ENCODE measurements around the gene WFDC2. TPM values are rescaled to one million over a fixed set of nuclear protein-coding genes. Genes with fewer than 3 reads are reported as not detected.

Gene WFDC2
- total RNA-seq, 4 donors from 2014 or later = 11.0 to 325 (median 38.8) TPM

- H3K27me3 ChIP-seq = peaks cover 5% of the 10 kb centered on the region
- H3K36me3 ChIP-seq = no peaks in the 10 kb centered on the region
- H3K4me3 ChIP-seq = no peak overlapping the region
- in situ Hi-C loops (cut with MboI; ENCODE audit: low pct_ligation_motif_present in 1 of 4, low pct_unique_long_range_greater_than_20kb in 1 of 4, low sequenced_read_pairs in 3 of 4) = no loop called here
- DNase-seq = peak; percentile 81
- peak overlapping the region in 3 of 4 donors; percentile 45 to 62 (median 50) for H3K27ac ChIP-seq
- no peaks in the 10 kb centered on the region for H3K9me3 ChIP-seq
- WGBS, 2 donors (ENCODE audit: low coverage in 1 of 2) = 41% methylated on average over 6 of the region's 6 CpGs; no CpG with 5 or more reads in 1 of the 2 donors
- intact Hi-C loops (cut with DNase I; ENCODE audit: low total_unique reads) = no loop called here
- TF ChIP-seq, protein P1, sequence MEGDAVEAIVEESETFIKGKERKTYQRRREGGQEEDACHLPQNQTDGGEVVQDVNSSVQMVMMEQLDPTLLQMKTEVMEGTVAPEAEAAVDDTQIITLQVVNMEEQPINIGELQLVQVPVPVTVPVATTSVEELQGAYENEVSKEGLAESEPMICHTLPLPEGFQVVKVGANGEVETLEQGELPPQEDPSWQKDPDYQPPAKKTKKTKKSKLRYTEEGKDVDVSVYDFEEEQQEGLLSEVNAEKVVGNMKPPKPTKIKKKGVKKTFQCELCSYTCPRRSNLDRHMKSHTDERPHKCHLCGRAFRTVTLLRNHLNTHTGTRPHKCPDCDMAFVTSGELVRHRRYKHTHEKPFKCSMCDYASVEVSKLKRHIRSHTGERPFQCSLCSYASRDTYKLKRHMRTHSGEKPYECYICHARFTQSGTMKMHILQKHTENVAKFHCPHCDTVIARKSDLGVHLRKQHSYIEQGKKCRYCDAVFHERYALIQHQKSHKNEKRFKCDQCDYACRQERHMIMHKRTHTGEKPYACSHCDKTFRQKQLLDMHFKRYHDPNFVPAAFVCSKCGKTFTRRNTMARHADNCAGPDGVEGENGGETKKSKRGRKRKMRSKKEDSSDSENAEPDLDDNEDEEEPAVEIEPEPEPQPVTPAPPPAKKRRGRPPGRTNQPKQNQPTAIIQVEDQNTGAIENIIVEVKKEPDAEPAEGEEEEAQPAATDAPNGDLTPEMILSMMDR (IDR thresholded peaks at IDR 0.05) = no peak
- TF ChIP-seq EP300 (IDR thresholded peaks at IDR 0.05; ENCODE audit: low read depth) (peak; percentile 73), POLR2AphosphoS5 (IDR thresholded peaks at IDR 0.05) (peak in 2 of 3 donors; percentile 47 to 71), POLR2A (IDR thresholded peaks at IDR 0.05) (peak; percentile 60)
- peaks cover 0 to 31% (median 8%) of the 10 kb centered on the region in 4 donors for H3K4me1 ChIP-seq
Measured at GRCh38 chr20:45500022-45500421, 30.5 kb downstream of the WFDC2 start.

GRCh38 chr20:45501600-45501999 lies 32.0 kb downstream of the WFDC2 start:
- WGBS, 2 donors (ENCODE audit: low coverage in 1 of 2) = 50% methylated on average over 1 of the region's 1 CpG
- Histone ChIP-seq H3K36me3 (no peaks in the 10 kb centered on the region), H3K4me1 (peaks cover 0 to 21% (median 6%) of the 10 kb centered on the region in 4 donors), H3K27ac (peak overlapping the region in 3 of 4 donors; percentile 5 to 25 (median 24)), H3K27me3 (peaks cover 5% of the 10 kb centered on the region), H3K9me3 (no peaks in the 10 kb centered on the region), H3K4me3 (no peak overlapping the region)
- intact Hi-C loops (cut with DNase I; ENCODE audit: low total_unique reads) = no loop called here
- no peak for DNase-seq
- TF ChIP-seq POLR2AphosphoS5 (IDR thresholded peaks at IDR 0.05) (no peak), POLR2A (IDR thresholded peaks at IDR 0.05) (no peak), EP300 (IDR thresholded peaks at IDR 0.05; ENCODE audit: low read depth) (no peak)
- TF ChIP-seq, protein P1 (IDR thresholded peaks at IDR 0.05) = no peak
- in situ Hi-C loops (cut with MboI; ENCODE audit: low pct_ligation_motif_present in 1 of 4, low pct_unique_long_range_greater_than_20kb in 1 of 4, low sequenced_read_pairs in 3 of 4) = no loop called here

DNA sequence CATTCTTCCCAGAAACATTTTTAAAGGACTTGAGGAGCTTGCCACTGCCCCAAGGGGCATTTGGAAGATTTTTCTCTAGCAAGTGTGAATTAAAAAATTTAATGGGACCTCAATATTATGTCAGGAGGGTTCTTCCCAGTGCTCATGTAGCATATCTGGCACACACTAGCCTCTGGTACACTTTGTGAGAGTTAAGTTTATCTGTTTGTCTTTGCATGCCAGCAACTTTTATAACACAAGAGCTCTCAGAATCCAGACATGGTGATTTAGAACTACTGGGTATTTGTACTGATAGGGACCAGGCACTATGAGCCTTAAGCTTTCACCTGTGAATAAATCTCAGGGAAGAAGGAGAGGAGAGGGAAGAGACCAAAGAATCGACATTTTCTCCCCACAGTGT lies 33.0 kb downstream of the WFDC2 start:
- Histone ChIP-seq H3K36me3 (no peaks in the 10 kb centered on the region), H3K27ac (no peak overlapping the region), H3K4me3 (no peak overlapping the region), H3K9me3 (no peaks in the 10 kb centered on the region), H3K4me1 (peaks cover 0 to 17% (median 6%) of the 10 kb centered on the region in 4 donors), H3K27me3 (peaks cover 5% of the 10 kb centered on the region)
- intact Hi-C loops (cut with DNase I; ENCODE audit: low total_unique reads) = no loop called here
- in situ Hi-C loops (cut with MboI; ENCODE audit: low pct_ligation_motif_present in 1 of 4, low pct_unique_long_range_greater_than_20kb in 1 of 4, low sequenced_read_pairs in 3 of 4) = no loop called here
- no peak for DNase-seq
- WGBS, 2 donors (ENCODE audit: low coverage in 1 of 2) = 0 to 17% methylated on average over 1 of the region's 1 CpG
- TF ChIP-seq POLR2A (IDR thresholded peaks at IDR 0.05) (no peak), EP300 (IDR thresholded peaks at IDR 0.05; ENCODE audit: low read depth) (no peak), POLR2AphosphoS5 (IDR thresholded peaks at IDR 0.05) (no peak)
- TF ChIP-seq, protein P1 (IDR thresholded peaks at IDR 0.05) = no peak

DNA sequence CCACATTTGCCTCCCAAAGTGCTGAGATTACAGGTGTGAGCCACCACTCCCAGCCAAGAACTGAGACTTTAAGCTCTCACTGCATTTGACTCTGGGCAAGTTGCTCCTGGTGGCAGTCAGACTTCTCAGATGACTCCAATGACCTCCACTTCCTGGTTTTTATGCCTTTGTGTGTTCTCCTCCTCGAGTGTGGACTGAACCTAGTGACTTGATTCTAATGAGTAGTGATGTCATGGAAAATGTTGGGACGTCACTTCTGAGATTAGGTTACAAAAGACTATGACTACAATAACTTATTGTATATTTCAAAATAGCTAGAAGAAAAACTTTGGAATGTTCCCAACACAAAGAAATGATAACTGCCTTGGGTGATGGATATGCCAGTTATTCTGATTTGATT lies 33.9 kb downstream of the WFDC2 start:
- DNase-seq = no peak
- intact Hi-C loops (cut with DNase I; ENCODE audit: low total_unique reads) (no loop called here), in situ Hi-C loops (cut with MboI; ENCODE audit: low pct_ligation_motif_present in 1 of 4, low pct_unique_long_range_greater_than_20kb in 1 of 4, low sequenced_read_pairs in 3 of 4) (no loop called here)
- H3K4me3 ChIP-seq = no peak overlapping the region
- no peak overlapping the region for H3K27ac ChIP-seq
- peaks cover 0 to 15% (median 6%) of the 10 kb centered on the region in 4 donors for H3K4me1 ChIP-seq
- no peaks in the 10 kb centered on the region for H3K27me3 ChIP-seq
- WGBS, 2 donors (ENCODE audit: low coverage in 1 of 2) = 21 to 29% methylated on average over 2 of the region's 2 CpGs
- no peak for TF ChIP-seq EP300 (IDR thresholded peaks at IDR 0.05; ENCODE audit: low read depth)
- TF ChIP-seq POLR2AphosphoS5 (IDR thresholded peaks at IDR 0.05) = no peak
- TF ChIP-seq, protein P1 (IDR thresholded peaks at IDR 0.05) = no peak
- TF ChIP-seq POLR2A (IDR thresholded peaks at IDR 0.05) = no peak
- no peaks in the 10 kb centered on the region for H3K36me3 ChIP-seq
- H3K9me3 ChIP-seq = no peaks in the 10 kb centered on the region

Data from transverse colon (tissue), 4 donors.